Stomach (tissue), 4 donors: ENCODE data around the gene E2F6.

Source experiments
- EP300 ChIP-seq: sonication (generic); formaldehyde crosslinking; IDR thresholded peaks from one replicate; pipeline ENCODE4 v1.6.1; 2017; ENCODE audit warnings: antibody characterized with exemption
- POLR2A ChIP-seq, 4 donors: fragments of 450-650 bp; IDR thresholded peaks; one replicate each; pipeline ENCODE4 v1.6.1; 2016; ENCODE audit warnings: antibody characterized with exemption in 4 of 4, control low read depth in 2 of 4, mild to moderate bottlenecking in 1 of 4, moderate library complexity in 1 of 4
- POLR2AphosphoS5 ChIP-seq, 3 donors: sonication (generic); formaldehyde crosslinking; IDR thresholded peaks; one replicate each; pipeline ENCODE4 v1.6.1; 2016; ENCODE audit warnings: antibody characterized with exemption in 3 of 3
- TF ChIP-seq, protein P1 (sequence below), 7 experiments: fragments of 450-650 bp in 4 of 7; fragments of 200-600 bp in 3 of 7; sonication (generic) in 3 of 7; IDR thresholded peaks; one replicate each; pipeline ENCODE4 v1.5.1; 2016 to 2019; ENCODE audit warnings: antibody characterized with exemption in 7 of 7, control low read depth in 2 of 7, mild to moderate bottlenecking in 1 of 7

DNA sequence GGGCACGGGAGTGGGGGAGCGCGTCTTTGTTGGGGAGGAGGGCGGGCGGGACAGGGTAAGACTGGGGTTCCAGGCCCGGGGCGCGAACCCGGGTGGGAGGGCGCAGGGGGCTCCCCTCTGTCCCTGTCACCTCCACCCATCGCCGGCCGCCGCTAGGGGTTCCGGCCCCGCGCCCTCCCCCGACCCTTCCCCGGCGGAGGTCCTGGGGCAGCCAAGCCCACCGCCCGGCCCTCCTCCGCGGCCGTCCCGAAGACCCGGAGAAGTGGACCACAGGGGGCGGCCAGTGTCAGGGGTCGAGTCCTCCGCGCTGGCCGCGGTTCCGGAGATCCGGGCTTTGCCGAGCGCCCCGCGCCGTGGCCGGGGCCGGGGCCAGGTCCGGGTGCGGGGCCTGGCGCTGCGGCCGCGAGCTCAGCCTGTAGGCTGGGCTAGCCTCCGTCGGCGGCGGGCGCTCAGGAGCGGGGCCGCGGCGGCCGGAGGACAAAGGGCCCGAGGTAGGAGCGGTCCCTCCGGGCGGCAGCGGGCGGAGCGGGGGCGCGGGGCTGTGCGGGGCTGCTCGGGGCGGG lies 16.6 kb upstream of the E2F6 start:
- TF ChIP-seq POLR2AphosphoS5 (IDR thresholded peaks at IDR 0.05) (no peak), POLR2A (IDR thresholded peaks at IDR 0.05) (no peak), EP300 (no peak)
- TF ChIP-seq, protein P1, sequence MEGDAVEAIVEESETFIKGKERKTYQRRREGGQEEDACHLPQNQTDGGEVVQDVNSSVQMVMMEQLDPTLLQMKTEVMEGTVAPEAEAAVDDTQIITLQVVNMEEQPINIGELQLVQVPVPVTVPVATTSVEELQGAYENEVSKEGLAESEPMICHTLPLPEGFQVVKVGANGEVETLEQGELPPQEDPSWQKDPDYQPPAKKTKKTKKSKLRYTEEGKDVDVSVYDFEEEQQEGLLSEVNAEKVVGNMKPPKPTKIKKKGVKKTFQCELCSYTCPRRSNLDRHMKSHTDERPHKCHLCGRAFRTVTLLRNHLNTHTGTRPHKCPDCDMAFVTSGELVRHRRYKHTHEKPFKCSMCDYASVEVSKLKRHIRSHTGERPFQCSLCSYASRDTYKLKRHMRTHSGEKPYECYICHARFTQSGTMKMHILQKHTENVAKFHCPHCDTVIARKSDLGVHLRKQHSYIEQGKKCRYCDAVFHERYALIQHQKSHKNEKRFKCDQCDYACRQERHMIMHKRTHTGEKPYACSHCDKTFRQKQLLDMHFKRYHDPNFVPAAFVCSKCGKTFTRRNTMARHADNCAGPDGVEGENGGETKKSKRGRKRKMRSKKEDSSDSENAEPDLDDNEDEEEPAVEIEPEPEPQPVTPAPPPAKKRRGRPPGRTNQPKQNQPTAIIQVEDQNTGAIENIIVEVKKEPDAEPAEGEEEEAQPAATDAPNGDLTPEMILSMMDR (IDR thresholded peaks at IDR 0.05): no peak
